Inflammatory macrophage treated with lipopolysaccharide for 1 hour (primary cell): ENCODE measurements around the gene MYOZ2.
"Not testable (repeated sequence)": the region's sequence is repeated elsewhere in the genome, so short reads cannot be mapped to it uniquely, and the experiment has no call there.

Experiments used
- DNase-seq, 2 donors: peaks; one replicate each; pipeline ENCODE4 v3.0.0-alpha.2; 2020 to 2022

Gene MYOZ2

DNA sequence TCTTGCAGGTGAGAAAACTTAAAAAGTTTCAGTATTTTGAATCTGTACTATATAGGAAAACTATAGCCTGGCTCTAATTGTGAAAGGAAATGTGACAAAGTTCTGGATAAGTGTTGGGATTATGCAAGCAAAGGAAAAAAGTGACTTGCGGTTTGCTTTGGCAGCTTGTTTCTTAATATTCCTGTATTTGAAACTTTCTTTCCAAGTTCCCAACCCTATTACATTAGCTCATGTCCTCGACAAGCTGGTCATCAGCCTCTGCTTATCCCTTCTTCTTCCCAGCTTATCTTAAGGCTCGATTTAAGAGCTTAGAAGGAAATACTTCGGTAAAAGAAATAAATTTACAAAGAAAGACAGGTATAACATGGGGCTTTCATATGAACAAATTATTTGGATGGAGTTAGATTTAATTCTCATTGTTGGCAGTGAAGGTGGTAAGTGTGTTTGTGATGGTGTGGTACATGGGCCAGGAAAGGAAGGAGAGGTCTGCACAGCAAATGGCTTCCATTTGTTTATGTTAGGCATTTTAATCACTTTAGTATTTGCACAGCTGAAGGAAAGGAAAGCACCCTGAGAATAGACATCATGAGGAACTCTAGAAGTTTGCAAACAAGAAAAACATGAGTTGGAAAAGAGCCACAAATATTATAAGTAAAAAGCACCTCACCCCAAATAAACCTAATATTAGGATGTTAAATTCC, 5.1 kb upstream of the MYOZ2 start:
- DNase-seq = no peak

DNA sequence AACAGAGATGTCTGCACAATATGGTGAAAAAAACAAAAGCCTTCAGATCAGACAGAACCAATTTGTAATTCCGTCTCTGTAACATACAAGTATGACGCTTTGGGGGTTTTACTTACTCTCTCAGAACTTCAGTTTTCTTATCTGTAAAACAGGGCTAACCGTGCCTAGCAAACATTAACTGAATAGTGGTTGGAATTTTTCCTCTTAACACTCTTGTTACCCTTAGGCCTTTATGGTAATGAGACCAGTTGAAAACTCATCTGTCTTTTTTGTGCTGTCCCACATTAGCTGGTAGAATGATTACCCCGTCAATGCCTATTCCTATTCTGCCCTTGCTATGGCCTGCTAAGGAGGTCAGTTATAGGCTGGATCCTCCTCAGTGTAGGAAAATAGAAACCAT, 4.5 kb upstream of the MYOZ2 start:
- DNase-seq = no peak

DNA sequence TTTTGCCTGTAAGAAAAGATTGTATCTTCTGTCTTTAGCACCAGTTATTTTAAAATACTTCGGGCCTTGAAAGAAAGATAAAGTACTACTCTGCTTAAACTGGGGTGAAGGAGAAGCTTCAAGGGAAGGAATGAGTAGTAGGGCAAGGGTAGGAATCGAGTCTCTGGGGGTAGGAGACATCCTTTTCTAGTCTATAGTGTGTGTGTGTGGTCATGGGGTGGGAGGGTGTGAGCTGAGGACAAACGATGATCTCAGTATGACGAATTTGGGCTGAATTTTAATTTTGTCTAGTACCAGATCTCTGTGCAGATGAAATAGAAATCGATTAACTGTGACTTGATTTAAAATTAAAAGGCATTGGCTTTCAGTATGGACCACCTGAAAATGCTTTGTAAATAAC, 3.3 kb upstream of the MYOZ2 start:
- no peak for DNase-seq

DNA sequence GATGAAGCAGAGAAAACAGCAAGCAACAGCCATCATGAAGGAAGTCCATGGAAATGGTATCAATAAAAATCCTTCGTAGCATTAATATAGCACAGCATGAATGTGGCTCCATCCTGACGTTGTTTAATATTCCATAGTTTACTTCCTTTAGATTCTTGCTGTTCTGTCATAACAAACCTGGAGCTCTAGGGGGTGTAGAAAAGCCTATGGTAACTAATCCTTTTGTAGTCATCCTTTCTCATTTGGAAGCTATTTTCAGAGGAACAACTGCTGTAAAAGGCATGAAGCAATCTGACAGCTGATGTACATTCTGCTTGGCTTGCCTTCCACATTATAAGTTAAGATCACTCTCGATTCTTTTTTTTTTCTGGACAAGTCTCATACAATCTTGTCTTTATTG, 914 bp downstream of the MYOZ2 start:
- DNase-seq = no peak

DNA sequence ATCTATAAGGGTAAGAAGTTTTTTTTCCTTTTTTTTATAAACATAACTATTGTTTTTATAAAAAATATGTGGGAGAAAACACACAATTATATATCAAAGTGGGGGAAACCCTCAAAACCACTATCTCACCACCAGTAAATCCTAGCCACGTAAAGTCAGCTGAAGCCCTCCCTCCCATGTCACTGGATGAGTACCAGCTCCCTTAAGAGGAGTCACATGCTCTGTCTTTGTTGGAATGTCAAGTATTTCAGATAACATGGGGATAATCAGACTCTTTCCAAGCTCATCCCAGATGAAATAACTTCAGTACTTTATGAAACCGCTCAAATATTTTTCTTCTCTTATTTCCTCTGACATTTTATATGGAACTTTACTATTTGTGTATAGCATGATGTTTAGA, 2.4 kb downstream of the MYOZ2 start:
- no peak for DNase-seq

DNA sequence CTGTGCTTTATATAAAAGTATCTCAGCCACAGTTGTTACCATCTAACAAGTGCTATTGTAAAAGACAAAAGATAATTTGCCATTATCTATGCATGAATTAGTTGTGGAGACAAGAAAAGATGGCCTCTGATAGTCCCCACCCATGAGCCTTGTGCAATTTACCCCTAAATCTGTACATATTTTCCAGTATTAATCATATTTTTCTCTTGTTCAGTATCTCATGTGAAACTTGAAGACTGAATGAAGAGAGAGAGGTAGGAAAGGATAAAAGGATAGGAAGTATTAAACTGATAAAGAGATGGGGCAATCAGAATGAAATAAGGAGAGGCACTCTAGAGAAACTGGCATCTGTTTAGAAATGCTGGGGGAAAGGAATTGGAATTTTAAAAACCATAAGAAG, 3.7 kb downstream of the MYOZ2 start:
- DNase-seq = no peak

DNA sequence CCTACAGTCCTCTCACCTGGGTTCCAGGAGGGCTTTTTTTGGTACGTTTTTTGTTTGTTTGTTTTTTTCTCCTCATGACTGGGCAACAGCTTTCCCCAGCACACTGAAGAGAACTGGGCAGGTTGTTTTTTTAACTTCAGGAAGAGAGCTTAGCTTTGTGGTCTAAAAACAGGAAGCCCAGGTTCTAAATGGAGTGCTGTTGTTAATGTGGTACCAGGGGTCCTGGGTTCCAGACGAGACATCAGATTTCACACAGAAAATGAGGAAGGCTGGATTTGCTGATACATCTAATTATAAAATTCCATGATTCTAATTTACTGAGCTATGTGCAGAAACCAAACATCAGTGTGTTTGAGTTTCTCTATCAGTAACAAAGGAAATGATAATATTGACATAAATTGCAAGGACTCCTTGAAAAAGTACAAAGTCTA, 4.2 kb downstream of the MYOZ2 start:
- no peak for DNase-seq

DNA sequence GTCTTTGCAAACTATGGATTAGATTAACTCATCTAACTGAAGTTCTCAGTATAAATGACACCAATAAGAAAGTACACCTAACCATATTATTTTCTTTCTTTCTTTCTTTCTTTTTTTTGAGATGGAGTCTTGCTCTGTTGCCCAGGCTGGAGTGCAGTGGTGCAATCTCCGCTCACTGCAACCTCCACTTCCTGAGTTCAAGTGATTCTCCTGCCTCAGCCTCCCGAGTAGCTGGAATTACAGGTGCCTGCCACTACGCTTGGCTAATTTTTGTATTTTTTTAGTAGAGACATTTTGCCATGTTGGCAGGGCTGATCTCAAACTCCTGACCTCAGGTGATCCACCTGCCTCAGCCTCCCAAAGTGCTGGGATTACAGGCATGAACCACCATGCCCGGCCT, 5.7 kb downstream of the MYOZ2 start:
- not testable (repeated sequence) for DNase-seq

DNA sequence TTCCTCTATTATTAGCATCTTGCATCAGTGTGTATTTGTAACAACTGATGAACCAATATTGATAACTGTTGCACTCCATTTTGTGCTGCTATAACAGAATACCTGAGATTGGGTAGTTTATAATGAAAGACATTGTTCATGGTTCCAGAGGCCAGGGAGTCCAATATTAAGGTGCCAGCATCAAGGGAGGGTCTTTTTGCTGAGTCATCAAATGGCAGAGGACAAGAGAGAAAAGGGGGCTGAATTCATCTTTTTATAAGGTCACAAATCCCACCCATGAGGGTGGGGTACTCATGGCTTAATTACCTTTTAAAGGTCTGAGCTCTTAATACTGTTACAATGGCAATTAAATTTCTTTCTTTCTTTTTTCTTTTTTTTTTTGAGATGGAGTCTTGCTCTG, 7.2 kb downstream of the MYOZ2 start:
- no peak for DNase-seq

DNA sequence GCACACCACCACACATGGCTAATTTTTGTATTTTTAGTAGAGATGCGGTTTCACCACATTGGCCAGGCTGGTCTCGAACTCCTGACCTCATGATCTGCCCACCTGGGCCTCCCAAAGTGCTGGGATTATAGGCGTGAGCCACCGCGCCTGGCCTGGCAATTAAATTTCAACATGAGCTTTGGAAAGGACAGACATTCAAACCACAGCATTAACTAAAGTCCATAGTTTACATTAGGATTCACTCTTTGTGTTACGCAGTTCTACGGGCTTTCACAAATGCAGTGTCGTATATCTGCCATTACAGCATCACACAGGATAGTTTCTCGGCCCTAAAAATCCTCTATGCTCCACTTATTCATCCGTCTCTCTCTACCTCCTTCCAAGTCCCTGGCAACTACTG, 7.7 kb downstream of the MYOZ2 start:
- DNase-seq = not testable (repeated sequence)

DNA sequence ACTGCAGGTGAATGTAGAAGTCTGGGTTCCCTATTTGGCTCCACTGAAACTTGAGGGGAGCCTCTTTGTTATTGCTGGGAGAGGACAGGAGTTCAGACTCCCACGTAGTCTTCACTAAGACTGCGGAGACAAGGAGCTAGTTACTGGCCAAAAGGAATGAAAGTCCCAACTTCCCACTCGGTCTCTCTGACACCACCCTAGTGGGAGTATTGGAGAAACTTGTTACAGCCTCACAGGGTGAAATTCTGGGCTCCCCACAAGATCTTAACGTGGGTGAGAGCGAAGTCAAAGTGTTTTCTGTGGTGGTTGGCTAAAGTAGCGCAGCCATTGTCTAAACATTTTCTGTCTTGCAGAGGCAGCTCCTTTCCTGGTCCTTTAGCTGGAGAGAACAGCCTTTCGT, 13.5 kb downstream of the MYOZ2 start:
- peak; percentile 49 to 79 for DNase-seq

DNA sequence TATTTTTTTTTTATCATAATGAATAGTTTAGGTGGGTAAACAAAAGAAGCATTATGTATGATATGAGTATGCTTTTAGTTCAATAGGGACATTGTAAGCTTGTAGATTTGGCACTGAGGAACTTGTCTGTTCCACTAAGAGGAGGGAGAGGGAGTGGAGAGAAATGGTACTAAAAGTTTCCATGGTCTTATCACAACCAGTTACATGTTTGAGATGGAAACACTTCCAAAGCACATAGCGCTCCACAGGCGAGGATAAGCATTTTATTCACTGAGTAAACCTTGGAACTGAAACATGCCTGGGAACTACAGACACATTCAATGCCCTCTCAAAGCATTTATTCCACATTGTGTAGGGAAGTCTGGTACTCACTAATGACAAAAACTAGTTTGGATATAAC, 15.5 kb downstream of the MYOZ2 start:
- no peak for DNase-seq

DNA sequence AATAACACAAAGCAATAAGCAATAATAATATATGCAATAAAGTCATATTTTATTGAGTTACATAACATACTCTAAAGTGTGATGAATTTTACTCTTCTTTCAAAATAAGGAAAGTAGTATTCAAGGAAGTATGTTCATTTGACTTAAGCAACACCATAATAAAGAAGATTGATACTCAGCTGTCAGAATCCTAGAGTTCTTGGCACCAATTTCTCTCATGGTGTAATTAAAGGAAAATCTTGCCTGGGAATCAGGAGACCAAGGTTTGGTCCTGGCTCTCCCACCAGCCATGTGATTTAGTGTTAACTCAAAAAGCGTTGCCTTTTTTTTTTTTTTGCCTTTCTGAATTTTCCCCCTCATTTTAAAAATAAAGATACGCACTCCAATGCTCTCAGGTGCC, 17.1 kb downstream of the MYOZ2 start:
- no peak for DNase-seq

DNA sequence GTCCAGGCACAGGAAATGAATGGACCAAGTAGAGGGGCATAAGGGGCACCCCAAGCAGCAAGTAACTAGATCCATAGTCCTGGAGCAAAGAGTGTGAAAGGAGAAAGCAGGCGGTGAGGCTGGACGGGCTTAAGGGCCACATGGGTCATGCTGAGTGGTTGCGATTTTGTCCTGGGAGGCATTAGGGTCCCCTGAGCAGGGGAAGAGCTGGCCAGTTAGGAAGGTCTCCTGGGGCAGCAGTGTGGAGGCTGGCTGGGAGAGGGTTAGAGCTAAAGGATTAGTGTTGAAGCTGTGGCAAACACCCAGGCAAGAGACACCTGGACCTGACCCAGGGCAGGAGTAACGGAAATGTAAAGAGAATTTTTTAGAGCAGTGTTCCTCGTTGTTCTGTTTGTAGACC, 26.5 kb downstream of the MYOZ2 start:
- DNase-seq = no peak

DNA sequence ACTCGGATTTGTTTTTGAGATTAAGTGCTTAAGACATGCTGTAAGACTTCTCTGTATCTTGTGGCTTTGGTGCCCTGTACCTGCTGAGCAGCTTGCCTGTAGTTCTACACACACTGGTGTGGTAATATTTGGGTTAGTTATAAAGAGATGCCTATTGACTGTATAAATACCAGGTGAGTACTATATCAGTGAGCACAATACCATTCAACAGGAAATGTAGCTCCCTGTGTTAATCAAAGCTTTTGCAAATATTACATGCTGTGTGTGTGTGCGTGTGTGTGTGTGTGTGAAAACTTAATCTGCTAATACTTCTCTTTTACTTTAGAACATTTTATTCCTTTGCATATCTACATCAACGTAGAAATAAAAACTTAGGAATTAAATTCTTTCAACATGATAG, 30.1 kb downstream of the MYOZ2 start:
- DNase-seq = no peak

DNA sequence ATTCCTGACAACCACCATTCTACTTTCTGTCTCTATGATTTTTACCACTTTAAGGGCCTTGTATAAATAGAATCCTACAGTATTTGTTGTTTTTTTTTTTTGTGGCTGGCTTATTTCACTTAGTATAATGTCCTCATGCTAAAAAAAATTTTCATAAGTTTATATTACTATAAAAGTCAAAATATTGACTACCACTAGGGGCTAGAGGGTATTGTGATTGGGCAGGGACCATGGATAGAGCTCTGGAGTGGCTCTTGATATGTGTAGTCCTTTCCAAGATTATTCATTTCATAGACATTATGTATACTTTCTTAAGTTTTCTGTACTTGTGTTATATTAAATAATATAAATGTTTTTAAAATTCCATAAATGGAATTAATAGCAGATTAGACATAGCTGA, 34.6 kb downstream of the MYOZ2 start:
- DNase-seq = no peak

DNA sequence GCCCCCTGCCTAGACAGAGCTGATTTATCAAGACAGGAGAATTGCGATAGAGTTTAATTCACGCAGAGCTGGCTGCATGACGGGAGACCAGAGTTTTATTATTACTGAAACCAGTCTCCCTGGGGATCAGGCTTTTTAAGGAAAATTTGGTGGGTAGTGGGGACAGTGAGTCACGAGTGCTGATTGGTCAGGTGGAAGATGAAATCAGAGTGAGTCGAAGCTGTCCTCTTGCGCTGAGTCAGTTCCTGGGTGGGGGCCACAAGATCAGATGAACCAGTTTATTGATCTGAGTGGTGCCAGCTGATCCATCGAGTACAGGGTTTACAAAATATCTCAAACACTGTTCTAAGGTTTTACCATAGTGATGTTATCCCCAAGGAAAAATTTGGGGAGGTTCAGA, 36.6 kb downstream of the MYOZ2 start:
- DNase-seq = no peak

DNA sequence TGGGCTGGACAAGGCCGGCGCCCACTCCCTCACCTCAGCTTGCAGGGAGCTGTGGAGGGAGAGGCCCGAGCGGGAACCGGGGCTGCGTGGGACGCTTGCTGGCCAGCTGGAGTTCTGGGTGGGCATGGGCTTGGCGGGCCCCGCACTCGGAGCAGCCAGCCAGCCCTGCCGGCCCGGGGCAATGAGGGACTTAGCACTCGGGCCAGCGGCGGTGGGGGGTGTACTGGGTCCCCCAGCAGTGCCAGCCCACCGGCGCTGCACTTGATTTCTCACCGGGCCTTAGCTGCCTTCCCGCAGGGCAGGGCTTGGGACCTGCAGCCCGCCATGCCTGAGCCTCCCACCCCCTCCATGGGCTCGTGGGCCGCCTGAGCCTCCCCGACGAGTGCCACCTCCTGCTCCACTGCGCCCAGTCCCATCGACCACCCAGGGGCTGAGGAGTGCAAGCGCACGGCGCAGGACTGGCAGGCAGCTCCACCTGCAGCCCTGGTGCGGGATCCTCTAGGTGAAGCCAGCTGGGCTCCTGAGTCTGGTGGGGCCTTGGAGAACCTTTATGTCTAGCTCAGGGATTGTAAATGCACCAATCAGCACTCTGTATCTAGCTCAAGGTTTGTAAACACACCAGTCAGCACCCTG, 38.2 kb downstream of the MYOZ2 start:
- DNase-seq = not testable (repeated sequence)

DNA sequence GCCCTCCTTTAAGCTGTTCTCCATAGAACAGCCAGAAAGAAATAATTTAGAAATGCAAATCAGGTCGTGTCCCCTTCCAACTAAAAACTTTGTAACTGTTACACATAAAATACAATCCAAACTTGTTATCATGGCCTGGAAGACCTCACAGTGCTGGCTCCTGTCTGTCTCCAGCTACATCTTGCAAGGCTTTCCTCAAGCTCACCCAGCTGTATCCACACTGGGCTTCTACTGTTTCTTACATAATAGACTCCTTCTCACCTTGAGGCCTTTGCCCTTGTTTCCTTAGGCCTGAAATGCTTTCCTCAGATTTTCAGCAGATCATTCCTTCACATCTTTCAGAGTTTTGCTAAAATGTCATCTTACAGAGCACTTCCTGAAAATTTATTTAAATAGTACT, 43.4 kb downstream of the MYOZ2 start:
- DNase-seq = no peak

DNA sequence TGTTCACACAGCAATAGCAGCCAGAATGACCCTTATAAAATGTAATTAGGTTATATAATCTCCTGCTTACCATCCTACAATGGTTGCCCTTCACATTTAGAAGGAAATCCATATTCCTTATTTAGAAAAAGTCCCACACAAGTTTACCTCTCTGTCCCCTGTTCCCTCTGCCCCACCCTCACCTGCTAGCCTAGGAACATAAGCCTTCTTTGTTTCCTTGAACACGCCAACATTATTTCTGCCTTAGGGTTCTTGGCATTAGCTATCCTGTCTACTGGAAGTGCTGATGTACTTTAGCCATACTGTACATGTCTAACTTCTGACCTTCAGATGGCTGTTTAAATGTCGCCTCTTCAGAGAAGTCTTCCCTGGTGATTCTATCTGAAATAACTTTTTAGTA, 48.5 kb downstream of the MYOZ2 start:
- DNase-seq = no peak

DNA sequence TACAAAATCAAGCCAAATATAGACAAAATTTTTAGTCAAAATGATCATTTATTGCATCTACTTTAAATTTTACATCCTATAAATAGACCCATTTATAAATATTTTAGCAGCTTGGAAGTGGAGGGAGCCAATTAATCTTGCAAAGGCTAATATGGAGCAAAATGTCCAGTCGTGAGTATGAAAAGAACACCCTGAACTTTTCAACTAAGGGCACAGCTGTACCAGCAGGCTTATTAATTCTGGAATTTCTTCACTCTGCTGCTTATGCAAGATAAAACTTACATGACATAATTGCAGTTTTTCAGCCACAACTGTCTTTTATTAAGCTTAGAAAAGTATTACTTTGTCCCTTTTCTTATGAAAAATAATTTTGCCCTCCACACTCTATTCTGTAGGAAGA, 54.0 kb downstream of the MYOZ2 start:
- peak in 1 of 2 donors; percentile 65 for DNase-seq

DNA sequence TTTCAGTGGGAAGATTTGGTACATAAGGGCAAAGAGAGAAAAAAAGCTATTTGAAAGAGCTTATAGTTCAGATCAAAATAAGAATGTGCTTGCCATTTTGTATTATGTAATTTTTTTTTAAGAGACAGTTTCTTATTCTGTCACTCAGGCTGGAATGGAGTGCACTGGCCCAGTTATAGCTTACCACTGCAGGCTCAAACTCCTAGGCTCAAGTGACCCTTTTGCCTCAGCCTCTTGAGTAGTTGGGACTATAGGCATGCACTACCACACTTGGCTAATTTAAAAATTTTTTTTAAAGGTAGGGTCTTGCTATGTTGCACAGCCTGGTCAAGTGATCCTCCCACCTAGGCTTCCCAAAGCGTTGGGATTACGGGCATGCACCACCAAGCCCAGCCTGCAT, 54.7 kb downstream of the MYOZ2 start:
- no peak for DNase-seq

DNA sequence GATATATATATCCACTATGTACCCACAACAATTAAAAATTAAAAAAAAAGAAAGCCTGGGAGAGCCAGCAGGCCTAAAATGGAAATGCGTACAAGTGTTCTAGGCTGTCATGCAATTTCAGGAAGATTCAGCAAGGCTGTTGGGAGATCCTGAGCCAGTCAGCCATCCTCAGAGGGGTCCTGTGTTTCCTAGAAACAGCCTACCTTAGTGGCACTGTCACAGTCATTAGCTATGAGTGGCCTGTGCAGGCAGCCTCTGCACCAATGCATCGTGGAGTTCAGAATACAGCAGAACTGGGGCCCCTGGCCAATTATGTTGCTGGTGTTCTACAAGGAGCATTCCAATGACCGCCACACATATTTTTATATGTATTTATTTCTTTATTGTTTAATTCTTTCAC, 55.9 kb downstream of the MYOZ2 start:
- no peak for DNase-seq

DNA sequence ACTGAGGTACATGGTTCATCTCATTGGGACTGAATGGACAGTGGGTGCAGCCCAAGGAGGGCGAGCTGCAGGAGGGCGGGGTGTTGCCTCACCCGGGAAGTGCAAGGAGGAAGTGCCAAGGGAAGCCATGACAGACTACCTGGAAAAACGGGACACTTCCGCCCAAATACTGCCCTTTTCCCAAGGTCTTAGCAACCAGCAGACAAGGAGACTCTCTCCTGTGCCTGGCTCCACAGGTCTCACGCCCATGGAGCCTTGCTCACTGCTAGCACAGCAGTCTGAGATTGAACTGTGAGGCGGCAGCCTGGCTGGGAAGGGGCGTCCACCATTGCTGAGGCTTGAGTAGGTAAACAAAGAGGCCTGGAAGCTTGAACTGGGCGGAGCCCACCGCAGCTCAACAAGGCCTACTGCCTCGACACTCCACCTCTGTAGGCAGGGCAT, 62.2 kb downstream of the MYOZ2 start:
- no peak for DNase-seq

DNA sequence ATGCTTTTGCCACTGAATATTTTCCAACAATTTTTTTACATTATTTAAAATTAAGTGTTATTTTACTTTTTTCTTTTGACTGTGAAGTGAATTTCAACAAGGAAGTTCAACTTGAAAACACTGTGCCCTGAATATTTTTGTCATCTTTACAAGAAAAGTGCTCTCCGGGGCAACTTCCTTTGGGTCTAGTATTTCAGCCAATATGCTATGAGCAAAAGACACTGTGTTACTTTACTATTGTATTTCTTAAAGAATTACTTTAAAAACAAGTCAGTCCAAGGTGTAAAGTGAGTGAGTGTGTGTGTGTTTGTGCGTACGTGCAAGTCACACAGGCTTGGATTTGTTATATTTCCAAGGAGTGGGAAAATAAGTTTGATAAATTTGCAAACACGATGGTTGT, 69.3 kb downstream of the MYOZ2 start:
- DNase-seq = peak in 1 of 2 donors; percentile 32
